Measurements from ENCODE around the gene SCUBE1. TPM values are rescaled to one million over a fixed set of nuclear protein-coding genes. Genes with fewer than 3 reads are reported as not detected.

SCUBE1 gene
- total RNA-seq, 1 experiment from 2014 or later = 3.9 TPM

- TF ChIP-seq REST (IDR thresholded peaks at IDR 0.05; ENCODE audit: low read depth) = no peak
- no peak for TF ChIP-seq EZH2phosphoT487 (IDR thresholded peaks at IDR 0.05; ENCODE audit: borderline replicate concordance)
- no peak for TF ChIP-seq ZBTB33 (IDR thresholded peaks at IDR 0.05; ENCODE audit: extremely low read depth, insufficient replicate concordance, low read length)
- TF ChIP-seq POLR2AphosphoS5 (IDR thresholded peaks at IDR 0.05; ENCODE audit: low read depth, low read length) = peak; percentile 63
- no peak for TF ChIP-seq RAD21 (IDR thresholded peaks at IDR 0.05; ENCODE audit: low read depth)
- TF ChIP-seq ZNF274 (IDR thresholded peaks at IDR 0.05; ENCODE audit: low read depth, low read length) = no peak
- no peak for TF ChIP-seq JUND (IDR thresholded peaks at IDR 0.05)
- no peak for TF ChIP-seq YY1 (IDR thresholded peaks at IDR 0.05; ENCODE audit: extremely low read depth, insufficient replicate concordance, low read depth, low read length)
- TF ChIP-seq MAX (IDR thresholded peaks at IDR 0.05) = peak; percentile 66; the same call in 1 of the 2 replicates
- peak; percentile 74; the same call in 1 of the 2 replicates for TF ChIP-seq ZFX (IDR thresholded peaks at IDR 0.05)
Measured at GRCh38 chr22:43186272-43187170, 156.7 kb downstream of the SCUBE1 start, which contains the start of gene TTLL12 (continued).

All from HCT116 (cell line).